Hepatocyte (in vitro differentiated cells): ENCODE measurements around the gene SLC2A5.

Experiments
- EZH2 ChIP-seq: fragments of 200-600 bp; sonication (generic); IDR thresholded peaks from 2 replicates; pipeline ENCODE4 v1.6.1; 2016; ENCODE audit warnings: antibody characterized with exemption, mild to moderate bottlenecking, borderline replicate concordance
- EZH2phosphoT487 ChIP-seq: fragments of 200-600 bp; sonication (generic); IDR thresholded peaks from one replicate; pipeline ENCODE4 v1.6.1; 2018; ENCODE audit warnings: antibody characterized with exemption, mild to moderate bottlenecking, low read depth, moderate library complexity; ENCODE audit not compliant: unreplicated experiment, severe bottlenecking
- TF ChIP-seq, protein P1 (sequence below): fragments of 200-600 bp; sonication (generic); IDR thresholded peaks from 2 replicates; pipeline ENCODE4 v1.5.1; 2016; ENCODE audit warnings: antibody characterized with exemption, mild to moderate bottlenecking; ENCODE audit not compliant: poor library complexity

- TF ChIP-seq, protein P1, sequence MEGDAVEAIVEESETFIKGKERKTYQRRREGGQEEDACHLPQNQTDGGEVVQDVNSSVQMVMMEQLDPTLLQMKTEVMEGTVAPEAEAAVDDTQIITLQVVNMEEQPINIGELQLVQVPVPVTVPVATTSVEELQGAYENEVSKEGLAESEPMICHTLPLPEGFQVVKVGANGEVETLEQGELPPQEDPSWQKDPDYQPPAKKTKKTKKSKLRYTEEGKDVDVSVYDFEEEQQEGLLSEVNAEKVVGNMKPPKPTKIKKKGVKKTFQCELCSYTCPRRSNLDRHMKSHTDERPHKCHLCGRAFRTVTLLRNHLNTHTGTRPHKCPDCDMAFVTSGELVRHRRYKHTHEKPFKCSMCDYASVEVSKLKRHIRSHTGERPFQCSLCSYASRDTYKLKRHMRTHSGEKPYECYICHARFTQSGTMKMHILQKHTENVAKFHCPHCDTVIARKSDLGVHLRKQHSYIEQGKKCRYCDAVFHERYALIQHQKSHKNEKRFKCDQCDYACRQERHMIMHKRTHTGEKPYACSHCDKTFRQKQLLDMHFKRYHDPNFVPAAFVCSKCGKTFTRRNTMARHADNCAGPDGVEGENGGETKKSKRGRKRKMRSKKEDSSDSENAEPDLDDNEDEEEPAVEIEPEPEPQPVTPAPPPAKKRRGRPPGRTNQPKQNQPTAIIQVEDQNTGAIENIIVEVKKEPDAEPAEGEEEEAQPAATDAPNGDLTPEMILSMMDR: peak; percentile 11
- no peak for TF ChIP-seq EZH2
- TF ChIP-seq EZH2phosphoT487: no peak
Measured at GRCh38 chr1:8992936-8993687, 76.3 kb downstream of the SLC2A5 start.
